SK-MEL-5 (cell line): Measurements from ENCODE around the gene RSPH3. TPM values are rescaled to one million over a fixed set of nuclear protein-coding genes. Genes with fewer than 3 reads are reported as not detected.

ENCODE experiments used
- small RNA-seq, 2 experiments: library from RNA; depleted of rRNA; stranded (forward); fragments of <200 nt; gene quantifications; one replicate each; pipeline ENCODE3, GENCODE V24; 2014
- total RNA-seq: library from RNA; depleted of rRNA; stranded (reverse); fragments of >200 nt; shearing (Covaris generic); gene quantifications from 2 replicates; pipeline ENCODE4 v1.2.3, GENCODE V29; 2014; rRNA removed

Gene RSPH3
- total RNA-seq, 1 experiment from 2014 or later, result 1.8 TPM

Small RNAs within 50 kb of the gene (small RNA-seq; reads per million reads assigned to genes)
- 0 reads per million in 2 experiments for gene RNU6-293P

Other genes with a start within 250 kb of the RSPH3 start
- 59.8 and 69.4 TPM in 2 replicates for gene EZR, start 180.8 kb downstream of the RSPH3 start, total RNA-seq
- 0.03 TPM in 1 of 2 replicates, not detected in the other for gene TAGAP, start 44.8 kb upstream of the RSPH3 start, total RNA-seq
- gene FNDC1, start 169.2 kb upstream of the RSPH3 start, total RNA-seq, result 0.03 TPM in 1 of 2 replicates, not detected in the other